22Rv1 (cell line): ENCODE data around the gene LSM14A.

Source experiments
- ZFX ChIP-seq: fragments of 450-650 bp; IDR thresholded peaks from 2 replicates; pipeline ENCODE4 v1.6.1; 2017; ENCODE audit warnings: antibody characterized with exemption, borderline replicate concordance
- TF ChIP-seq, protein P1 (sequence below): fragments of 450-650 bp; IDR thresholded peaks from 2 replicates; pipeline ENCODE4 v1.5.1; 2017; ENCODE audit warnings: mild to moderate bottlenecking

DNA sequence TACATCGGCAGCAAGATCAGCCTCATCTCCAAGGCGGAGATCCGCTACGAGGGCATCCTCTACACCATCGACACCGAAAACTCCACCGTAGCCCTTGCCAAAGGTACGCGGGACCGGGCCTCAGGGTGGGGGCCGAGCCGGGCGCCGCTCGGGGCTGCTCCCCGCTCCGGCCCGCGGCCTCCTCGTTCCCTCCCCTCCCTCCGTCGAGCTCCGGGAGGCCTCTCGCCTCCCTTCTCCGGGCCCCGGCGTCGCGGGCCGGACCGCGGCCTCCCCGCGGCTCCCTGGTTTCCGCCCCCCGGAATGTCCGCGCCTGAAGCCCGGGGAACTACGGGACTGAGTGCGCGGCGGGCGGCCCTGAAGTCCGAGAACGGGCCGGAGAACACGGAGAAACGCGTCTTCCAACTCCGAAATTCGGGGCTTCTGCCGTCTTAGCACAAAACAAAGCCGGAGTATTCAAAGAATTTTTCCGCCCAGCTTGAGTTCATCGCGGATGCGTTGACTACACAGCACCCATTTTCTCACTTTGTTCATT lies 423 bp downstream of the LSM14A start:
- TF ChIP-seq, protein P1, sequence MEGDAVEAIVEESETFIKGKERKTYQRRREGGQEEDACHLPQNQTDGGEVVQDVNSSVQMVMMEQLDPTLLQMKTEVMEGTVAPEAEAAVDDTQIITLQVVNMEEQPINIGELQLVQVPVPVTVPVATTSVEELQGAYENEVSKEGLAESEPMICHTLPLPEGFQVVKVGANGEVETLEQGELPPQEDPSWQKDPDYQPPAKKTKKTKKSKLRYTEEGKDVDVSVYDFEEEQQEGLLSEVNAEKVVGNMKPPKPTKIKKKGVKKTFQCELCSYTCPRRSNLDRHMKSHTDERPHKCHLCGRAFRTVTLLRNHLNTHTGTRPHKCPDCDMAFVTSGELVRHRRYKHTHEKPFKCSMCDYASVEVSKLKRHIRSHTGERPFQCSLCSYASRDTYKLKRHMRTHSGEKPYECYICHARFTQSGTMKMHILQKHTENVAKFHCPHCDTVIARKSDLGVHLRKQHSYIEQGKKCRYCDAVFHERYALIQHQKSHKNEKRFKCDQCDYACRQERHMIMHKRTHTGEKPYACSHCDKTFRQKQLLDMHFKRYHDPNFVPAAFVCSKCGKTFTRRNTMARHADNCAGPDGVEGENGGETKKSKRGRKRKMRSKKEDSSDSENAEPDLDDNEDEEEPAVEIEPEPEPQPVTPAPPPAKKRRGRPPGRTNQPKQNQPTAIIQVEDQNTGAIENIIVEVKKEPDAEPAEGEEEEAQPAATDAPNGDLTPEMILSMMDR = no peak
- no peak for TF ChIP-seq ZFX
